Right kidney (tissue), 1 donor: Measurements from ENCODE around the gene TRRAP.

Experiments used
- DNase-seq: peaks from one replicate; pipeline ENCODE4 v3.0.0-alpha.2; 2016

Gene TRRAP

DNA sequence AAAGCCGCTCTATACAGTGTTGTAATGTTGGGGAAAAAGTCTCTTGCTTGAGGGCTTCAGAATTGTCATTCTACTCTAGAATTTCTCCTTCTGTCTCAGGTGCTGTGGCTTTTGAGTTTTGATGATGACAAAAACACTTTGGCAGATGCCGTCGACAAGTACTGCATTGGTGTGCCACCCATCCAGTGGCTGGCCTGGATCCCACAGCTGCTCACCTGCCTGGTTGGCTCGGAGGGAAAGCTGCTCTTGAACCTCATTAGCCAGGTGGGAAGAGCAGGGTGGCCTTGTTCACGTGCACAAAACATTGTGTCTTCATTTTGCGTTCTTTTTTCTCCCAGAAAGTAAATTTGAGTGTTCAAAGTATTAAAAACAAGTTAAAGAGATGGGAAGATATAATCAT is 112.0 kb downstream of the TRRAP start:
- DNase-seq = no peak

DNA sequence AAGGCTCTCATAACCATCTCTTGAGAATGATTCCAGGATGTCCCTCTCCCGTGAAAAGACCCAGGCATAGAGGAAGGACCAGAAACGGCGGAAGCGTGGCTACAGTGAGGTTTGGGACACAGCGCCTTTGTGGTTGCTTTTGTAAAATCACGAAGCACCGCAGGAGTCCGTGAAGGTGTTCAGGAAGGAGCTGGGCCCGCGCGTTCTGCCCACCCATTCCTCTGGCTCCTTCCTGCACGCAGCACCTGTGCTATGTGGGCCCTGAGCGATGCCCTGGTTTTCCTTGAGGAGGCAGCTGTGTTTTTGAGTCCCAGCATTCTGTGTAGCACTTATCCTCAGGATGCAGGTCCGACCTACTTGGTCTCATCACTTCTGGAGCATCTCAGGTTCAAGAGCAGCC is 112.8 kb downstream of the TRRAP start:
- DNase-seq = no peak

- DNase-seq = no peak
These were observed 113.7 kb downstream of the TRRAP start for GRCh38 chr7:98992076-98992475.

GRCh38 chr7:98993024-98993897 is 114.9 kb downstream of the TRRAP start:
- no peak for DNase-seq

GRCh38 chr7:98994046-98994944 is 116.0 kb downstream of the TRRAP start:
- no peak for DNase-seq

GRCh38 chr7:98995111-98995510 is 116.8 kb downstream of the TRRAP start:
- DNase-seq = no peak

DNA sequence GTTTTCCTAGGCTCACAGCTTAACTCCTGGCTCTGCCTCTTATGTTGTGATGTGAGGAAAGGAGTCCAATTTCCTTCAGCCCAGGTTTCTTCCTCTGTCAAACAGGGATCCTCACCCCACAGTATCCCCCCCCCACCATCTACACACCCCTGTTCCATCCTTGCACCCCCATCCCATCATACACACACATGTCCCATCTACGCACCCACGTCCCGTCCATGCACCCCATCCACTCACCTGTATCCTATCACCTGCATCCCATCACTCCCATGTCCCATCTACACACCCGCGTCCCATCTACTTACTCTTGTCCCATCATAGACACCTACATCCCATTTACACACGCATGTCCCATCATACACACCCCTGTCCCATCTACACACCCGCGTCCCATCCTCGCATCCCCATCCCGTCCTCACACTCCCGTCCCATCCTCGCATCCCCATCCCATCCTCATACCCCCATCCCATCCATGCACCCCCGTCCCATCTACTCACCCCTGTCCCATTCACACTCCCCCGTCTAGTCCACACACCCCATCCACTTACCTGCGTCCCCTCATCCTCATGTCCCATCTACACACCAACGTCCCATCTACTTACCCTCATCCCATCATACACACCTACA is 117.3 kb downstream of the TRRAP start:
- no peak for DNase-seq

DNA sequence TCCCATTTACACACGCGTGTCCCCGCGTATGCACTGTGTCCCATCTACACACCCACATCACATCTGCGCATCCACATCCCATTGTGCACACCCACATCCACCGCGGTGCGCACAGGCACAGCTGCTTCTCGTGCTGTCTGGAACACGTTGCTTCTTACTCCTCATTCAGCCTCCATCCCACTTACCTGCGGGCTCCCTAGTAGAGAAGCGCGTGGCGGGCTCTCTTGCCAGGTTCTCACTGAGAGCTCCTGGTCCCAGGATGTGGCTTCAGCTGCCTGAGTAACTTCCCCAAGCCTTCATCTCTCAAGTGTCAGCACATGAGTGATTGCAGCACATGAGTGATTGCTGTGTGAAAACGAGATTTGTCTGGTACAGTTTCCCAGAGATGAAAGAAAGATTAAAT is 117.8 kb downstream of the TRRAP start:
- no peak for DNase-seq

- DNase-seq = no peak
These were observed 119.5 kb downstream of the TRRAP start for GRCh38 chr7:98997846-98998245.

GRCh38 chr7:98998821-98999725 is 120.7 kb downstream of the TRRAP start:
- no peak for DNase-seq

- no peak for DNase-seq
These were observed 122.0 kb downstream of the TRRAP start for GRCh38 chr7:99000196-99000903.

DNA sequence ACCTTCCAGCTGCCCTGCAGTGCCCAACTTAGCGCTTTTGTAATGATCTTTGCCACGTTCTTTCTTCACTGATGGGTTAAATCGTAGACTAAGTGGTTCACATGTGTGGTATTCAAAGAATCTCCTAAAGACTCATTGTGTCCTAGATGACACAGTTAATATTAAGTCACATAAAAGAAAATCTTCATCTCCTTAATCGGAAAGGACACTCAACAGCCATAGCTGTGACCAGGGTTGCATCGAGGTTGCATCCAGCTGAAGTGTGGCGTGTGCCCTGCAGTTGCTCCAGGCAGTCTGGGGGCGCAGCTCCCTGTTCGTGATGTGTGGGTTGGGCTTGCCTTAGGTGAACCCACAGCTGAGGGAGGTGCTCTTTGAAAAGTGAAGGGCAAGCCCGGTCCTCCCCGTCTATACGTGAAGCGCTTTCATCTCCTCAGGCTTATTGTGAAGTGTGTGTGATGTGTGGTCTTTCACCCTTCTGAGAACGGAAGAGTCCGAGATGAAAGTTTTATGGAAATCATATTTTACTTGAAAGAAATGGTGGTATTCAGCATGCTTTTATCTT is 122.7 kb downstream of the TRRAP start:
- no peak for DNase-seq

GRCh38 chr7:99001482-99002147 is 123.3 kb downstream of the TRRAP start:
- DNase-seq = peak; percentile 7

- DNase-seq = no peak
These were observed 124.0 kb downstream of the TRRAP start for GRCh38 chr7:99002148-99002826.

DNA sequence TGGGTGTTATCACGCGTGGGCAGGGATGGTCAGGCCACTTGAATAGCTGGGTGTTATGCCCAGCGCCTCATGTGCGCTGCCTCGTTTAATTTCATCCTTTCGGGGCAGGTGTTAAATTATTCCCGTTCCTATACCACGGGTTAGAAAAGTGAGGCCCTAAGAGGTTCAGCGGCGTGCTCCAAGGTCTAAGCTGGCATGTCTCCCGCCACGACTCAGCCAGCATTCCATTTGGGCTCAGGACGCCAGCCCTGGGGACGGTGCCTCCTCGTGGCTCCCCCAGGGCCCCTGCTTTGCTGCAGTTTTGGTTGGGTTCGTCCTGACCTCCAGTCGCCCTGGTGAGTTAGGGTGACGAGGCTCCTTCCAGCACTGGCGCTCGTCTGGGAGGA is 124.5 kb downstream of the TRRAP start:
- DNase-seq = no peak

GRCh38 chr7:99003419-99003818 is 125.1 kb downstream of the TRRAP start:
- DNase-seq = no peak

DNA sequence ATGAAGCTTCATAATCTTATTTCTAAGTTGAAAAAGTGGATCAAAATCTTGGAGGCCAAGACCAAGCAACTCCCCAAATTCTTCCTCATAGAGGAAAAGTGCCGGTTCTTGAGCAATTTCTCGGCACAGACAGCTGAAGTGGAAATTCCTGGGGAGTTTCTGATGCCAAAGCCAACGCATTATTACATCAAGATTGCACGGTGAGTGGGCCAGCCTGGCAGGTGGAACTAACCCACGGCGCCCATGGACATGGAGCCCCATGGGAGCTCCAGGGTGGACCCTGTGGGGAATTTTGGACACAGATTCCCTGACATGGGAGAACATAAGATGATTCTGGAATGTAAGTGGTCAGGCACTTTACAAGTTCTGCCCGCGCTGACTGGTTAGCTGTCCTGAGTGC is 125.9 kb downstream of the TRRAP start:
- DNase-seq = no peak

DNA sequence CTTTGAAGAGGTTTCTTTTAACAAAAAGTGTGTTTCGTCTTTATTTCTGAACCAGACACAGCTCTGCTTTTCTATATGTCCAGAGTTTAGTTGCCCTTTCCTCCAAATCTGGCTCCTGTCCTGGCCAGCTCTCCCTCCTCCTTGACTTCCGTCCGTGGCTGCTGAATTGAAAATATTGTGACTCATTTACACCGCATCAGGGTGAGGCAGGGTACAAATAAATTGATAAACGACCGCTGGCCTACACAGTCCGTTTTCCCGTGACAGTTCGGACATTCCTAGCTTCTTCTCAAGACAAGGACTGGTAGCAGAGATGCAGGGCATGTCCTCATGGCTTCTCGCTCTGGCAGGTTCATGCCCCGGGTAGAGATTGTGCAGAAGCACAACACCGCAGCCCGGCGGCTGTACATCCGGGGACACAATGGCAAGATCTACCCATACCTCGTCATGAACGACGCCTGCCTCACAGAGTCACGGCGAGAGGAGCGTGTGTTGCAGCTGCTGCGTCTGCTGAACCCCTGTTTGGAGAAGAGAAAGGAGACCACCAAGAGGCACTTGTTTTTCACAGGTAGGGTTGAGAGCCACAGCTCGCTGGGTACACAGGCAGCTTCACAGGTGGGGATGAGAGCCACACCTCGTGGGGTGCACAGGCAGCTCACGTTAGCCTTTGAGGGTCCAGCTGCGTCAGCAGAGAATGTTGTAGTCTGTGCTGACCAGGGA is 126.6 kb downstream of the TRRAP start:
- DNase-seq = no peak

DNA sequence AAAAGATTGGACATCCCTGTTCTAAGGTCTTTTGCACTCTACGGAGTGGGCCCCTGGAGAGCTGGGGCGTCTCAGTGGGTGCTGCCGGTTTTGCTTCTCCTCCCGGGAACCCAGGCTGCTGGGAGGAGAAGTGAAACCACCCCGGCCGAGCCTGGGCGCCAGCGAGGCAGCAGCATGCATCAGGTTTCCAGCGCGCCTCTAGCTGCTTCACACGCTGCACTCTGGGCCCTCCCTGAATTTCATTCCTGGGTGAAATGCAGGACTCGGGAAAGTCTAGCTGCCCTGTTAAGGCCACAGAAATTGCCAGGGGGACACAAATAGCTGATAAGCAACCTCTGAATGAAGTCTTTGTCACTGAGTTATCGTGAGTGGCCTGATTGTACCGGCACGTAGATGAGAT is 127.4 kb downstream of the TRRAP start:
- DNase-seq = no peak
